D721Med (cell line): ENCODE data around the gene PSMA7.

ENCODE experiments used
- DNase-seq: peaks from one replicate; pipeline ENCODE4 v3.0.0; 2011; ENCODE audit warnings: low spot score; ENCODE audit not compliant: insufficient read length
- FAIRE-seq: peaks from 2 replicates; lab custom pipeline; 2011; peaks lifted over from hg19 to GRCh38; lab: Jason Lieb, UNC
- TF ChIP-seq, protein P1 (sequence below): IDR thresholded peaks from 2 replicates; pipeline ENCODE4 v1.5.1; 2012; ENCODE audit warnings: mild to moderate bottlenecking, control low read depth; ENCODE audit not compliant: insufficient read depth; ENCODE audit errors: missing control alignments

Gene PSMA7

DNA sequence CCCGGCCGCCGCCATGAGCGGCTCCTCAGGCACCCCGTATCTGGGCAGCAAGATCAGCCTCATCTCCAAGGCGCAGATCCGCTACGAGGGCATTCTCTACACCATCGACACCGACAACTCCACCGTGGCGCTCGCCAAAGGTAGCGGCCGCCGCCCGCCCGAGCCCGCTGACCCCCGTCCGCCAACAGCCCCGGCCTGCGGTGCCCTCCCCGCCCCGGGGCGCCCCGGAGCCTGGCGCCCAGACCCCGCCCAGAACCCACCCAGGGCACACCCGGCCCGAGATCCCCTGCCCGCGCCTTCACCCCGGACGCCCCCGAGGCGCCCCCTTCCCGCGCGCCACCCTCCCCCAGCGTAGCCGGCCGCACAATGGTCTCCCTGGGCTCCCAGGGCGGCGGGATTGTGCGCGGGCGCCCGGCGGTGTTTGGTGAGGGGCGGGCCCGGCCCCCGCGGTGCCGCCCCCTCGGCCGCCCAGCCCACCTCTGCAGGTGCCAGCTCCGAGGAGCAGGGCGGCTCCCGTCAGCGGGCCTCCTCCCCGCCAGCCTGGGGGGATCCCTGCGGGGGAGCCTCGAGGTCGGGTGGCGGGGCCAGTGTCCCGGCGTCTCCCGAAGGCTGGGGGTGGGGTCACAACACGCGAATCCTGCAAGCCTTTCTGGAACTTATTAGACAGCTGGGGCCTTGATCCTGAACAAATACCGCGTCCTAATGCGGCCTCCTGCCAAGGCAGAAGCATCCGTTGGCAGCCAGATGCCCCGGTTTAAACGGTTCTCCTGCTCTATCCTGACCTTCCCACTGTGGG, 20.3 kb downstream of the PSMA7 start:
- TF ChIP-seq, protein P1, sequence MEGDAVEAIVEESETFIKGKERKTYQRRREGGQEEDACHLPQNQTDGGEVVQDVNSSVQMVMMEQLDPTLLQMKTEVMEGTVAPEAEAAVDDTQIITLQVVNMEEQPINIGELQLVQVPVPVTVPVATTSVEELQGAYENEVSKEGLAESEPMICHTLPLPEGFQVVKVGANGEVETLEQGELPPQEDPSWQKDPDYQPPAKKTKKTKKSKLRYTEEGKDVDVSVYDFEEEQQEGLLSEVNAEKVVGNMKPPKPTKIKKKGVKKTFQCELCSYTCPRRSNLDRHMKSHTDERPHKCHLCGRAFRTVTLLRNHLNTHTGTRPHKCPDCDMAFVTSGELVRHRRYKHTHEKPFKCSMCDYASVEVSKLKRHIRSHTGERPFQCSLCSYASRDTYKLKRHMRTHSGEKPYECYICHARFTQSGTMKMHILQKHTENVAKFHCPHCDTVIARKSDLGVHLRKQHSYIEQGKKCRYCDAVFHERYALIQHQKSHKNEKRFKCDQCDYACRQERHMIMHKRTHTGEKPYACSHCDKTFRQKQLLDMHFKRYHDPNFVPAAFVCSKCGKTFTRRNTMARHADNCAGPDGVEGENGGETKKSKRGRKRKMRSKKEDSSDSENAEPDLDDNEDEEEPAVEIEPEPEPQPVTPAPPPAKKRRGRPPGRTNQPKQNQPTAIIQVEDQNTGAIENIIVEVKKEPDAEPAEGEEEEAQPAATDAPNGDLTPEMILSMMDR, result no peak
- DNase-seq (no peak), FAIRE-seq (no peak)

DNA sequence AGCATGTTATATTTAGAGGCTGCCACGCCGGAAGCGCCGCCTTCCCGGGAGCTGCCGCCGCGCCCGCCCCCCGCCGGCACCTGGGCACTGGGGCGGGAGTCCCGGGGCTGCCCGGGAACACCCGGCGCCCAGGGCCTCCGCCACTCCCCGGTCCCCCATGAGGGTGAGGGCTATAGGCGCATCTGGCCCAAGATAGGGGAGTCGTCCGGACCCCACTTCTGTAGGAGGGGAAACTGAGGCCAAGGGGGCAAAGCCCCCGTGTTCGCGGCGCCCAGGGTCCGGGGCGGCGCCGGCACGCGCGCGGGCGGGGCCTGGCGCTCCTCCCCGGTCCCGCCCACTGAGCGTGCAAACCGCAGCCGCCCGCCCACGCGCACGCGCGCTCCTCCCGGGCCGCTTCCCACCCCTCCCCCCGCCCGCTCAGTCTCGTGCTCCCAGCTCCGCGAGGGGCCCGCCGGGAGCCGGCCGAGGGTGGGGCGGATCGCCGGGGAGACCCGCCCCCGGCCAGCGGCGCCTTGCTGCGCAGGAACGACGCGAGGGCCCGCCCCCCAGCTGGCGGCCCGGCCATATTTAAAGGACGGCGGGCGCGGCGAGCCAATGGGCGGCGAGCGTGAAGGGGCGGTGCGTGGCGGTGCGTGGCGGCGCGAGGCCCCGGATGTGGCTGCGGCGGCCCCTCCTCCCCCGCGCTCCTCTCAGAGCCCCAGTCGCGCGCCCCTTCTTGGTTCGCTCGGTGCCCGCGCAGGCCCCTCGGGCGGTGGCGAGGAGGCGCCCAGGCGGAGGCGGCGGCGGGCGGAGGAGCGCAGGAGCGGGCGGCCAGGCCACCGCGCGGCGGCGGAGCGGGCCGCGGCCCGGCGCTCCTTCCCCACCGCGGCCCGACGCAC, 21.2 kb downstream of the PSMA7 start, which contains the start of gene LSM14B:
LSM14B (plus strand) TSS at position 700 of the 878 bp plus-strand sequence. CDS start 192 bp downstream, outside the sequence.
- peak; percentile 91 for DNase-seq
- no peak for FAIRE-seq
- TF ChIP-seq, protein P1, result no peak

- FAIRE-seq (no peak), DNase-seq (no peak)
- TF ChIP-seq, protein P1, result no peak
These were observed 22.0 kb downstream of the PSMA7 start for GRCh38 chr20:62120990-62121775.

DNA sequence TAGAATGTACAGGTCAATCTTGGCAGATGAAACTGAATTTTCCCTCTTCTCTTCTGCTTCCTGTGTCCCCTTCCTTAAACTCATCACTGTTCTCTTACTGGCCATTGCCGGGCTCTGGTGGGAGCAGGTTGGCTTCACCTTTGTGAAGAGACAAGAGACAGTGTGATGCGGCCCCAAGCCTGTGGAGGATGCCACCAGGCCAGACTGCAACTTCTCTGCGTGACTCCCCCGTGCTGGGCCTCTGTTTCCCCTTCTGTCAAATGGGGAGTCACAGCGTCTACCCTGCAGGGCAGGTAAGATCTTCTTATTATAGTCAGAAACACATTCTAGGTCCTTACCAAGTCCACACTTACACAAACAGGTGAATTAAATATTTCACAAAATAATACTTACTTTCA, 22.8 kb downstream of the PSMA7 start:
- FAIRE-seq (no peak), DNase-seq (no peak)
- TF ChIP-seq, protein P1, result no peak

GRCh38 chr20:62119591-62120364, 23.4 kb downstream of the PSMA7 start:
- FAIRE-seq (no peak), DNase-seq (no peak)
- TF ChIP-seq, protein P1, result no peak

DNA sequence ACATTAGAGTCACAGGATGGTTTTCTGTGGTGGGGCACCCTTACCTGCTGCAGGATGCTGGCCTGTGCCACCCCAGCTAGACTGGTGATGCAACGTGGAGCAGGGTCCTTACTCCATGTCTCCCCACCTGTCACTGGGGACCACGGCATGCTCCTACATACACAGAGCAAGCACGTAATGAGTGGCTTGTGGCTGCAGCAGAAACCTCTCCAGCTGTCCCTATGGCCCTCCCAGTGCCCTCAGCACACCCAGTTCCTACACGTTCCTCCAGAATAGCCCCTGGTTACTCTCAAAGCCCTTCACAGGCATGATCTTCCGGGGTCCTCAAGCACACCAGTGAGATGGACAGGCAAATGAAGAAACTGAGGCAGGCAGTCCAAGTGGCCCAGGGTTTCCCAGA, 24.1 kb downstream of the PSMA7 start:
- TF ChIP-seq, protein P1, result no peak
- no peak for DNase-seq
- no peak for FAIRE-seq
